HTERT RPE-1 (cell line): Measurements from ENCODE around the gene HOTAIR.

ENCODE experiments used
- in situ Hi-C: fragments of 300-500 bp; cut with MboI; formaldehyde crosslinking; loops from 4 replicates; pipeline ENCODE4 v1.14.3; 2020; ENCODE audit warnings: low sequenced_read_pairs

Gene HOTAIR

DNA sequence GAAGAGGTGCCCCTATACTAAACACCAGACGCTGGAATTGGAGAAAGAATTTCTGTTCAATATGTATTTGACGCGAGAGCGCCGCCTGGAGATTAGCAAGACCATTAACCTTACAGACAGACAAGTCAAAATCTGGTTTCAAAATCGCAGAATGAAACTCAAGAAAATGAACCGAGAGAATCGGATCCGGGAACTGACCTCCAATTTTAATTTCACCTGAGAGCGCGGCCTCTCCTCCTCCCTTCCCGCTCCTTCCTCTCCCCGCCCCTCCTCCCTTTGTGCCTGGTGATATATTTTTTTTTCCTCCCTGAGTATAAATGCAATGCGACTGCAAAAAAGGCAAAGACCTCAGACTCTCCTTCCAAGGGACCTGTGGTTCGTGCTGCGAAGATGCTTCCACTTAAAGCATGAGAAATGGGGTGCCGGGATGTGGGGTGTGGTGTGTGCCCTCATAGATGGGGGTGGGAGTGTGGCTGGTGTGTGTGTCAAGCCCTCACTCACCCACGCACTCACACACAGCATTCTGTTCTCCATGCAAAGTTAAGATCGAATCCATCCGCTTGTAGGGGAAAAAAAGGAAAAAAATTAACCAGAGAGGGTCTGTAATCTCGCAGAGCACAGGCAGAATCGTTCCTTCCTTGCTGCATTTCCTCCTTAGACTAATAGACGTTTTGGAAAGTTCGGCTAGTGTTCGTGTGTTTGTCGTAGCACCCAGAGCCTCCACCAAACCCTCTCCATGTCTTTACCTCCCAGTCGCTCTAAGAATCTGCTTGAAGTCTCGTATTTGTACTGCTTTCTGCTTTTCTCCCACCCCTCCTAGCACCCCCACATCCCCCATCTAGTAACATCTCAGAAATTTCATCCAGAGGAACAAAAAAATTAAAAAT is 14.7 kb upstream of the HOTAIR start:
- in situ Hi-C loops = no loop called here

DNA sequence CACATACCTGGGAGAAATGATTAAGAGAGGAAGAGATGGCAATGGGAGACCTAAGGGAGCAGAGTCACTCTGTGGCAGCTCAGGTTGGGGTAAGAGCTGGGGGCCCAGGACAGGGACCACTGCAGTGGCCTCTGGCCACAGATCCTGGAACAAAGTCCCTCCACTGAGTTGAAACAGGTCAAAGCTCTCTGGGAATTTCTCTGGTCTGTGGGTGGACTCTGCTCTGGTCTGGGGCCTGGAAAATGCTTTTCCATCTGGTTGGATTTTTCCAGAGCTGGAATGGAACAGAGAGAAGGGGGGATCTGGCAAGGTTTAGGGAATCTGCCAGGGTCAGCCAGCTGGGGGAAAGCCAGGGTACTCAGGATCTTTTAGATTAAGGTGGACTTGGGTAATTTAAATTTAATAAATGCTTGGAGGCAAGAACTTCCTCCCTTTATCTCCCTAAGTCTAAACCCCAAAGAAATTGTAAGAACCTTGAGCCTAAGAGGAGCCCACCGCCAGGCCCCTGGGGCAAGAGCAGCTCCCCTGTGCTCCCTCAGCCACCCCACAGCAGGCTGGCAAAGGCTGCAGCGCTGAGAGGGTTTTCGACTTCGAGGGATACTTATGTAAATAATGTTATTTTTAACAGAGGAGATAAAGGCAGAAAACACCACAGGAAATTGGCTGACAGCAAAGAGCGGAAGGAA is 13.9 kb upstream of the HOTAIR start:
- in situ Hi-C loops = no loop called here

DNA sequence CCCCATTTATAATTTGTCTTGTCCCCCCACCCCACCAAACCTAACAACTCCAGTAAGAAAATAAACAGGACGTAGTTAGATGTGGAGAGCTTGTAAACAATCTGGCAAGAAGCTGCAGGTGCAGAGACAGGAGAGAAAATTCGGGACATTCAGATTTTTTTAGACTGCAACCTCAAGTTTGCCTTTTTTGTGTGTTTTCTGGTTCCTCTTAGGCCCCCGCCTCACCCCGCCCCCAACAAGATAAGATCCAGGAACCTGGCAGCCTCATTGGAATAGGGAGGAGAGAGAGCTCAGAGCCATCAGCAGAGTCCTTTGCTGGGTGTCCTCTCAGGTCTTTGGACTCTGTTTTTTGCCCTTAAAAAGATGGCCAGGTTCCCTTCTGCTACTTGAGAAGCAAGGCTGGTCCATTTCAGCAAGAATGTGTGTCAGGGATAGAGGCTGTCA is 13.1 kb upstream of the HOTAIR start:
- in situ Hi-C loops = no loop called here

DNA sequence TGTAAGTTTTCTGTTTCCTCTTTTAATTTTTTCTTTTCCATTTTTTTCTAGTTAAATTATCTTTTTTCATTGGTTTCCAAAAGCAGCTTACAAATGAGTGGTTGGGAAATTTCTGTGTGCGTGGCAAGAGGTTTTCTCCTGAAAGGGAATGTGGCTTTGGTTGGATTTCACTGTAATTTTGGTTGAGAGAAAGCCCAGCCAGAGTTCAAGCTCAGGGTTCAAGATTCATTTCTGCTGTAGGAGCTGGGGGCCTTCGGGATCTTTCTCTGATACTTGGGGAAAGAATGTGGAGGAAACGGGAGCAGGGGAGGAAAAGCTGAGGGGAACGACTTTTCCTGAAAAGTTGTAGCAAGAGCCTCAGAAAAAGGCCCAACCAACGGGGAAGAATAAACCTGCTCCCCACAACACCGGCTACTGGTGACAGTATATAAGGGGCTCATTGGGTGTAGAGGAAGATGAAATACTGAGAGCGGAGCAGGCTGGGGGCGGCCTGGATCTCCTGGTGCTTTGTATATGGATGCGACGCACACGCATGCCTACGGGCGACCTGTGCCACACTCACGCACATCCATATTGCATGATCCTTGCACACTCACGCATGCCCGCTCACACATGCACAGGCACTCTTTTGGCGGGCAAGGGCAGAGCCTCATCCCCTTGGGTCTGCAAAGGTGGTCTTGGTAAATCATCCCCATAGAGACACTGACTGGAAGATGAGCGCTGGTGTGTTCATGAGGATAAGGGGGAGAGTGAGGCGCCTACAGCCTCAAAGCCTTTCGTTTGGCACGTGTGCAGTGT is 12.1 kb upstream of the HOTAIR start:
- in situ Hi-C loops = no loop called here

DNA sequence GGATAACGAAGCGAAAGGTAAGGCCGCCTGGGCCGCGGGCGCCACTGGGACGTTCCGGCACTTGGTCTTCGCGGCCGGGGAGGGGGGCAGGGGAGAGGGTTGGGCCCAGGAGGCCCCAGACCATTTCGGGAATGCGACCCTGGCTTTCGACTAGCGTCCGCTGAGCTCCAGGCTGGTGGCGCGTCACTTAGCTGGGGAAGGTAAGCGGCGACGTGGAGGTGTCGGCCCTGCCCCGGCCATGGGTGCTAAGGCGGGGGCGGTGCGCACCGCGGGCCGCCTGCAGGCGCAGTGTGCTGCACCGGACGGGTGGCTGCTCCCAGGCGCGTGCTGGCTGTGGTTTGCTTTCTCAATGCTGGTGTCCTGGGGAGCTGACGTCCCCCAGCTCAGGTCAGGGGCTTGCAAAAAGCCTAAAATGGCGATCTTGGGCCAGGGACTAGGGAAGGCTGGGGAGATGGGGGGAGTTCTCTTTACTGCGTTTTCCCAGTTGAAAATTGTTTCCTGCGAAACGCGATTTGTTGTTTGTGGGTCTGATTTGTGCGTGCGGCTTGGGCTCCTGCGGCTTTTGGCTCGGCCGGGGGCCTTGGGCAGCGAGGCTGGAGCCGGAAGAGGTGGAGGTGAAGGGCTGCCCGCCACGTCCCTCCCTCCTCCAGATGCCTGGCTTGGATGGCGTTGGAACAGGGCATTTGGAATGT is 11.4 kb upstream of the HOTAIR start:
- in situ Hi-C loops = no loop called here

DNA sequence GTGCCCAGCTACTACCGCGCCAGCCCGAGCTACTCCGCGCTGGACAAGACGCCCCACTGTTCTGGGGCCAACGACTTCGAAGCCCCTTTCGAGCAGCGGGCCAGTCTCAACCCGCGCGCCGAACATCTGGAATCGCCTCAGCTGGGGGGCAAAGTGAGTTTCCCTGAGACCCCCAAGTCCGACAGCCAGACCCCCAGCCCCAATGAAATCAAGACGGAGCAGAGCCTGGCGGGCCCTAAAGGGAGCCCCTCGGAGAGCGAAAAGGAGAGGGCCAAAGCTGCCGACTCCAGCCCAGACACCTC is 10.9 kb upstream of the HOTAIR start:
- in situ Hi-C loops = no loop called here

DNA sequence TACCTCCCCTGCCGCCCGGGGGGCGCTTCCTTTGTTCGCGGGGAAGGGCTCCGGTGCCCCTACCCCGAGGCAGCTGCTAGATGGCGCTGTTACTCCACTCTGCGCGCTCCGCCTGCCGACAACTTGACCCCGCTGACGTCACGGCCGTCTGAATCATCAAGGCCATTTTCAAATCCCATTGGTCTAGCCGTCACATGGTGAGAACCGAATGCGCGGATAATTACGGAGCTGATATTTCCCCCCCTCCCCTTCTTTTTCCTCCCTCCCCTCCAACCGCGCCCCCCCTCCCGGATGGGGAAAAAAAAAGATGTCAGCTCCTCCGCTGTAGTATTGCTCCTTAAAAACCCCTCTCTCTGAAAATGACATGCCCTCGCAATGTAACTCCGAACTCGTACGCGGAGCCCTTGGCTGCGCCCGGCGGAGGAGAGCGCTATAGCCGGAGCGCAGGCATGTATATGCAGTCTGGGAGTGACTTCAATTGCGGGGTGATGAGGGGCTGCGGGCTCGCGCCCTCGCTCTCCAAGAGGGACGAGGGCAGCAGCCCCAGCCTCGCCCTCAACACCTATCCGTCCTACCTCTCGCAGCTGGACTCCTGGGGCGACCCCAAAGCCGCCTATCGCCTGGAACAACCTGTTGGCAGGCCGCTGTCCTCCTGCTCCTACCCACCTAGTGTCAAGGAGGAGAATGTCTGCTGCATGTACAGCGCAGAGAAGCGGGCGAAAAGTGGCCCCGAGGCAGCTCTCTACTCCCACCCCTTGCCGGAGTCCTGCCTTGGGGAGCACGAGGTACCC is 10.3 kb upstream of the HOTAIR start, which contains the start of gene HOXC10:
Gene HOXC10, plus strand, starts transcription at position 246 of the 791 bp plus-strand sequence. Its CDS starts 114 bp downstream, at position 360.
- in situ Hi-C loops = no loop called here

DNA sequence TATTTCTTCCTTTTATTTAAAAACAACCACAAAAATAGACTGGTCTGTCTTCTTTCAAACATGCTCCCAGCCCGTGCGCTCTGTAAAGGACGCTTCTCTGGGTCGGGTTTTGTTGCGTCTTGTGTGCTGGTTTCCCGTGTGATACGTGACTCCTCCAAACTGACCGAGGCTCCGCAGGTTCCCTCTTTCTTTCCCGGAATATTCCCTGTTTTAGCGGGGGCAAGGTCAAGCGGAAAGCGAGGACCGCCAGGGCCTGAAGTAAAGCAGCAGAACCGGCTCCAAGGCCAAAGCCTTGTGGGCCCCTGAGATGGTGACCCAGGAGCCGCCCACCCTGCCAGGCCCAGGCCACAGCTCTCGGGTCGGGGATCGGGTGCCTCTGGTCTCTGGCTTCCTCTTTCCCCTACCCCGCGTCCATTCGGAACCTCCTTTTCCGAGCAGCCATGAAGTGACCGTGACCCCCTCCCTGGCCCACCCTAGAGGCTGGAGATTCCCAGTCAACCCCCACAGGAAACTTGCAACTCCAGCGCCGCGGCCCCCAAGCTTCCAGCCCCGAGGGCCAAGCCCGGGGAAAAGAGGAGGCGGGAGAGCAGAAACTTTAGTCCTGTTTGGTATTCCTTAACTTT is 9.3 kb upstream of the HOTAIR start:
- in situ Hi-C loops = no loop called here

DNA sequence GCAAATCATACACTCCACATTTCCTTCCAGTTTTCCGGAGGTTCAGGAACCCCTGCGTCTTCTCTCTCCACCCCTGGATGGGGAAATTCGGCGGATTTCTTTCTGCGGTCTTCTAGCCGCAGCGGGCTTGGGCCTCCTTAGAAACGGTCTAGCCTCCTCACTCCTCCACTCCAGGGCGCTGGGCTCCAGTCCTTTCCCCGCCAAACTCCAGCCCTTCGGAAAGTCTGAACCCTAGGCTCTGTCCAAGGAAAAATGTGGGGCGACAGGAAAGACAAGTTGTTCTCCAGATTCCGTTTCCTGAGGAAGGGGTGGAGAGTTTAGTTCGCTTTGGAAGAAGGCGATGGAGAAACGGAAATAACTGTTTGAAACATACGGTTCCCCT is 8.8 kb upstream of the HOTAIR start:
- in situ Hi-C loops = no loop called here

DNA sequence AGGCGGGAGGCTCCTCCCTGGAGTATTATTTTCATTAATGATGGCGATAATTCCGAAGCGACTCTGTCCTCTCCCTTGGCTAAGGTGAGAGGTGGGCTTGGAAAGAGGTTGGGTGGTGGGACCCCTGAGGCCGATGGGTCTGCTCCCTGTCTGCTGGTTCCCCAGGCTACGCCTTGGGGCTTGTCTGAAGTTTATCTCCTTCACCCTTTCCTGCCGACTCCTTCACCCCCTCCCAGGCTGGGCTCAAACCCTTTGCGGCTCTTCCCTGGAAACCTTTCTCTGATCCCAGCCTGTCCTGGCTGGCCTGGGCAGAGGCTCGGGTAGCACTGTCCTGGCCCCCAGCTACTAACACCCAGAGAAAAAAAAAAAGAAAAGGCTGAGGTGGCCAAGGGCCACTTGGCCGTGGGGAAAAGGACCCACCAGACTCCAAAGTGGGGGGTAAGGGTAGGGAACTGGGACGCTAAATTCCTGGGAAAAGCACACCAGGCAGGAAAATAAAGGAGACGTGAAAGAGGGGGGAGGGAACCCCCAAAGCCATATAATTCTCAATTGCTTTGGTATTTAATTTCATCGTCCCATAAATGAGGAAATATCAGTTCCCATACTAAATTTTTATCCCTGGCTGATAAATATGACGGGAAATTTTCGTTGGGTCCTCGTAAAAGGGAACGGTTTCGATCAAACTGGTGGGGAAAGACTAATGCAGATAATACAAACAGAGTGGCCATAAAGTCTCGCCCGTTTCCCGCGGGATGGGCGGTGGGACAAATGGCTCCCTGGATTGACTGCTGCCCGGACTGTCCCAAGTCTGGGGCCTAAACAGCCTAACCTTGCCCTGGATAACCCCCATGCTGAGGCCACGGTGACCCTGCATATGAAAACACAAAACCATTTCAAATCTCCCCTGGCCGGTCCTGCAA is 8.2 kb upstream of the HOTAIR start:
- in situ Hi-C loops = no loop called here

DNA sequence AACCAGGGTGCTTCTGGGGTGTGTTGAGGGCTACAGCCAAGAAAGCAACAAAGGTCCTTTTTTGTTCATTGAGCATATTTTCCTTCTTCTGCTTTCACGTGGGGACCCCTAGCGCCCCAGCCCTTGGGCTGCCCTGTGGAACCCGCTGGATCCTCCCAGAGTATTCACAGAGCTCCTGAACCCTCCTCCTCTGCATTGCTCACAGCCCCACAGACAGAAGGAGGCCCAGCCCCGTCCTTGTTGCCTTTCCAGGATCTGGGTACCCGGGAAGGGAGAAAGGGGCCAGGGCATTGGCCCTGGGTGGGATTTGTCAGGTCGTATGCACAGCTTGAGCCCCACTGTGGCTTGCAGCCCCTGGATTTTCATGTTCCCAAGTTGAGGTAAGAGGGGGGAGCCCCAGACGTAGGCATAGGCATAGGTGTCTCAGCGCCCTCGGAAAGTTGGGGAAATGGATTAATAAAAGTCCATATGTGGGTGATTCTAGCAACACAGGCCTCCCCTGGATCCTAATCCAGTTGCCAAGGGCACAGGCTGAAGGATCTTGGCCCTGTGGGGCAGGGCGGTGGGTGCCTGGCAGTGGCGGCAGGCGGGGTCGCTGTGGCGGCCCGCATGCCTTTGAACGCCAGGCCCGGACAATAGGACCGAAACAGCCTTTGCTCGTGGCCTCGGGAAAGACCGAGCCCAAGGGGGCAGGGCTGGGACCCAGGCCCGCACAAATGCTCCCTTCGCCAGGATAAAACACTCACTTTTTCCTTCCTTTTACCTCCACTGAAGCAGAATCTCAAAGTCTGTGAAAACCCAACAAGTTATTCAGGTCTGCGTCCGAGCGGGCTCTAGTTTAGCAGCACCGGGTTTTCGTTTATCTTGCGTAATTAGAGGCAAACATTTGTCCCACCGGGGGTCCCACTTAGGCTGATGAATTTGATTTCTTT is 7.1 kb upstream of the HOTAIR start:
- in situ Hi-C loops = no loop called here

DNA sequence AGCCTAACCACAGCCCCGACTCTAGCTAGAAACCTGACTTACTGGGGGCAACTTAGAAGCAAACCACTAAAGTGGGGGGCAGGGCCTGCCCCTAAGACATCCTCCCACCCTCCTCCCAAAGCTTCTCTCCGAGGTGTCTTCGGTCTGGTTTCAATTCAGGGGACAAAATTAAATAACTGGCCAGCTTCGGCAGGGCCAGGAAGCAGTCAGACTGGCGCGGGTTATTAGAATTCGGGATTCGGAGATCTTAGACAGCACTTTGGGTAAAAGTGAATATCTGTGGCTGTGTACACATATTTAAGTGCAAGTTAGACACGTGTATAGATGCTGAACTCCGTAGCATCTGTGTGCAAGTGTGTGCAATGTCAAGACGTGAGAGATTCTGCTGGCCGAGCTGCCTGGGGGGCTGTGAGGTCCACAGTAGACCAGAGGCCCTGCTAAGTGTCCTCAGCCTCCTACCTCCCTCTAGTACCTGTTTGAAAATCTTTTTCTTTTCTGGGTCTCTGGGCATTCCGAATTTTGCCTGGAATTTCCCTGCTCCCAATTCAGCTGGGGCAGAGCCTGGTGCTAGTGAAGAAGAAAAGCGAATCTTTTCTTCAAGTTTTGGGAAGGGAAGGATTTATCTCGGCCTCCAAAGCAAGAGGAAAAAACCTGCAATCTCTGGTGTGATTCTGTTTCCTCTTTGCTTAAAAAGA is 6.2 kb upstream of the HOTAIR start:
- in situ Hi-C loops = no loop called here

DNA sequence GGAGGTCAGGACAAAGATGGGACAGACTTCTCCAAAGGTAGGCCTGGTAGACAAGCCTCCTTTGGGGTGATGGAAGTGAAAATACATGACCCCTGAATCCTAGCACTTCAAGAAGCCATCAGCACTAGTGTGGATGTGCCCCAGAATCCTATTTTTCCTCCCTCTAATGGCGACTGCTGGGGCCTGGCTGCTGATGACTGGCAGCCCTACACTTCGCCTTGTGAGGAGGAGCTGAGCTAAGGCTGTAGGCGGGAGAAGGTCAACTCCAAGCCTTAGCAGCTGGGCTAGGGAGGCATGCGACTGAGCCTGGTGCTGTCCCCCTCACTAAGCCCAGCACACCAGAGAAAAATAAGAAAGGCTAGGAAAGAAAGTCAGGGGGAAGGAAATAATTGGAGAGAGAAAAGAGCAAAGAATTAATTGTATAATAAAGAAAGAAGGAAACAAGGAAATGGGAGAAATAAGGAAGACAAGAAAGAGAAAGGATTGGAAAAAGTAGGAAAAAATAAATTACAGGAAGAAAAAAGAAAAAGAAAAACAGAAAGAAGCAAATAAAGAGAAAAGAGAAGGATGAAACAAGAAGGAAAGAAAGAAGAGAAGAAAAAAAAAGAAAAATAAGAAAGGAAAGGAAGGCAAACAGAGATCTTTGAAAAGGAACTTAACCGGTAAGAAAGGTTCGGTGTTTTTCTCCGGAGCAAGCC is 5.5 kb upstream of the HOTAIR start:
- in situ Hi-C loops = no loop called here

DNA sequence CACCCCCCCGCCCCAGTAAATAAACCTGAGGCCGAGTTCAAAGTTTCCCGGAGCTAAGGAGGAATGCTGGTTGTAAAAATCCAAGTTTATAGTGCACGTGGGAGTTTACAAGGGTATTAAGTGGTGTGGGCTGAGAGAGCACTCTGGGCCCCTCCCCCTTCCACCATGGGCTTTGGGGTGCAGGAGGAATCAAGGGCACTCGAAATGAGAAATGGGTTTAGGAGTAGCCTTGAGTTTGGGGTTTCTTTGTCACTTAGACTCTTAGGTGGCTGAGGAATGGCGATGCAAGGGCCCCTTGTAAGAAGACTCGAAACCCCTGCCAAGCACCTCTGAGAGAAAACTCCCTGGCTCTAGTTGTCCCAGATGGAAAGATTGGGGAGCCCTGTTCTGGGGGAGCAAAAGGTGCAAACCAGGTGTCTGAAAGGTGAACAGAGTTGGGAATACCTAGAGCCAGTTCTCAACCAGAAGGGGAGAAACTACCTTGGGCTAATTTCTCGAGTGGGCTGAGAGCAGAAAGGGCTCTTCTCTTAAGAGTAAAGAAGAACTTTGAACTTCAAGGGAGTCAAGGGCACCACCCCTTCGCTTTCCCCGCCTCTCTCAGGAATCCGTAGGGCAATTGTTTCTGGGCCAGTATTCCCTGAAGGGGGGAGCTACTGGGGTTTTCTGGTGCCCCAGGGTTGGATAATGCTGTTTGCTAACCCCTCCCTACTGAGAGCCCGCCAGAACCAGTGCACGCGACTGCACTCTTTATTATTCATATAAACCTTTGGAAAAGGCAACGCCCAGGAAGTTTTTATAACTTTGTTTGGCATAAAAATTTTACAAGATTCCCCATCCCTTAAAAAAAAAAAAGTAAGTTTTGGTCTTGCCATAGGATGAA is 4.0 kb upstream of the HOTAIR start:
- in situ Hi-C loops = no loop called here
